ENCODE data around the gene SHC2.
"Not testable (repeated sequence)": the region's sequence is repeated elsewhere in the genome, so short reads cannot be mapped to it uniquely, and the experiment has no call there.

SHC2 gene

GRCh38 chr19:389255-389934 lies 71.4 kb downstream of the SHC2 start:
- no peak for DNase-seq (ENCODE audit: low spot score)

GRCh38 chr19:388691-389090 lies 72.1 kb downstream of the SHC2 start:
- no peak for DNase-seq (ENCODE audit: low spot score)

- no peak for DNase-seq (ENCODE audit: low spot score)
These were observed 73.1 kb downstream of the SHC2 start for GRCh38 chr19:387777-388176.

- not testable (repeated sequence) for DNase-seq (ENCODE audit: low spot score)
These were observed 74.1 kb downstream of the SHC2 start for GRCh38 chr19:386632-387301.

GRCh38 chr19:386189-386588 lies 74.6 kb downstream of the SHC2 start:
- DNase-seq (ENCODE audit: low spot score) = not testable (repeated sequence)

- DNase-seq (ENCODE audit: low spot score) = no peak
These were observed 76.0 kb downstream of the SHC2 start for GRCh38 chr19:384799-385169.

- DNase-seq (ENCODE audit: low spot score) = no peak
These were observed 76.7 kb downstream of the SHC2 start for GRCh38 chr19:383922-384798.

GRCh38 chr19:383040-383439 lies 77.8 kb downstream of the SHC2 start:
- no peak for DNase-seq (ENCODE audit: low spot score)

GRCh38 chr19:382578-382977 lies 78.3 kb downstream of the SHC2 start:
- DNase-seq (ENCODE audit: low spot score) = peak; percentile 57

GRCh38 chr19:381901-382300 lies 78.9 kb downstream of the SHC2 start:
- not testable (repeated sequence) for DNase-seq (ENCODE audit: low spot score)

GRCh38 chr19:380618-381219 lies 80.1 kb downstream of the SHC2 start:
- DNase-seq (ENCODE audit: low spot score) = not testable (repeated sequence)

- DNase-seq (ENCODE audit: low spot score) = no peak
These were observed 81.0 kb downstream of the SHC2 start for GRCh38 chr19:379796-380195.

GRCh38 chr19:378706-379105 lies 82.1 kb downstream of the SHC2 start:
- DNase-seq (ENCODE audit: low spot score) = no peak

GRCh38 chr19:377801-378581 lies 82.8 kb downstream of the SHC2 start:
- no peak for DNase-seq (ENCODE audit: low spot score)

GRCh38 chr19:376111-376470 lies 84.7 kb downstream of the SHC2 start:
- no peak for DNase-seq (ENCODE audit: low spot score)

- no peak for DNase-seq (ENCODE audit: low spot score)
These were observed 85.3 kb downstream of the SHC2 start for GRCh38 chr19:375395-376110.

- no peak for DNase-seq (ENCODE audit: low spot score)
These were observed 86.0 kb downstream of the SHC2 start for GRCh38 chr19:374886-375235.

GRCh38 chr19:374183-374885 lies 86.5 kb downstream of the SHC2 start:
- no peak for DNase-seq (ENCODE audit: low spot score)

- no peak for DNase-seq (ENCODE audit: low spot score)
These were observed 87.2 kb downstream of the SHC2 start for GRCh38 chr19:373391-374182.
